ENCODE measurements around the gene EML1.

DNA sequence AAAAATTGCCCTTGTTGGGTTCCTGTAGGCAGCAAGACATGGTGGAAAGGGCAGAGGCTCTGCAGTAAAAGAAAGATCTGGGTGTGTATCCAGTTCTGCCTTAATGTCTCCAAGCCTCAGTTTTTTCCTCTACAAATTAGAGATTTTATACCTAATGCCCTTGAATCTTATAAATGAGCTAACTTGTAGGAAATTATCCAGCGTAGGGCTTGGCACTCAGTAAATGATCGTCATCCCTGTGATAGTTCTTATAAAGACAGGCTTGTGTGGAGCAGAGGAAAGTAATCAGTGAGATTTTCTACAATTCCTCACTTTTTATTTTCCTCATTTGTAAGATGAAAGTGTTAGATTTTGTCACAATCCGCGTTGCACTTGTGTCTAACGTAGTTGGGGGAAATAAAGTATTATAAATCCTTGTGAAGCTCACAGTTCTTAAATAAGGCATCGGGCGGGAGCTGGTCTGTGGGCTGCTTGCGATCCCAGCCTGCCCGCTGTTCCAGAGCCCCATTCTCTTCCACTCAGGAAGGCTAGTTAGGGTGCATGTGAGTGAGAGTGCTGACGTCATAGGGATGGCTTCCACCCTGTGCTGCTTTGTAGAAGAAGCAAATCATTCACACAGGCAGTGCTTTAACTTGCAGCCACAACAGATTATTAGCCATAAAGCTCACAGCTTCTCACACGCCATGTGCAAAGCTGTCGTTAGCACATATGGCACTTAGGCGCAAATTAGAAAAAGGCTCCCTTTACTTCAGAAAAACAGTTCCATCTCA, 87.6 kb downstream of the EML1 start:
- TF ChIP-seq CTCF (IDR thresholded peaks at IDR 0.05) (no peak), POLR2A (IDR thresholded peaks at IDR 0.05) (no peak)

All from right lobe of liver (tissue), 4 donors.